Spleen (tissue), 11 donors: ENCODE results near the gene OXGR1. TPM values are rescaled to one million over a fixed set of nuclear protein-coding genes. Genes with fewer than 3 reads are reported as not detected.

Experiments
- DNase-seq: peaks from one replicate; pipeline ENCODE4 v3.0.0-alpha.2; 2020
- H3K27ac ChIP-seq, 8 donors: fragments of 200-600 bp; sonication (generic) in 7 of 8; 1 replicate in 4 of 8; 2 replicates in 4 of 8; pipeline versions ENCODE4 v1.5.0 to v1.8.0; 2016 to 2021; ENCODE audit warnings: inconsistent platforms in 4 of 8, mild to moderate bottlenecking in 4 of 8, moderate library complexity in 1 of 8
- H3K27me3 ChIP-seq, 7 donors: fragments of 200-600 bp; sonication (generic) in 6 of 7; replicated peaks in 1 of 7; 1 replicate in 4 of 7; 2 replicates in 3 of 7; pipeline versions ENCODE4 v1.5.0 to v1.8.0; 2016 to 2021; ENCODE audit warnings: inconsistent platforms in 3 of 7, mild to moderate bottlenecking in 1 of 7
- H3K36me3 ChIP-seq, 6 donors: fragments of 200-600 bp; sonication (generic) in 5 of 6; 1 replicate in 4 of 6; 2 replicates in 2 of 6; pipeline versions ENCODE4 v1.5.0 to v1.8.0; 2016 to 2021; ENCODE audit warnings: inconsistent platforms in 2 of 6
- H3K4me1 ChIP-seq, 6 donors: fragments of 200-600 bp; sonication (generic) in 5 of 6; 1 replicate in 3 of 6; 2 replicates in 3 of 6; pipeline versions ENCODE4 v1.5.0 to v1.8.0; 2016 to 2021; ENCODE audit warnings: inconsistent platforms in 3 of 6
- H3K4me3 ChIP-seq, 8 donors: fragments of 200-600 bp; sonication (generic) in 7 of 8; 1 replicate in 4 of 8; 2 replicates in 4 of 8; pipeline versions ENCODE4 v1.5.0 to v1.8.0; 2016 to 2021; ENCODE audit warnings: inconsistent platforms in 4 of 8, mild to moderate bottlenecking in 4 of 8, moderate library complexity in 2 of 8
- H3K9me3 ChIP-seq, 8 donors: fragments of 200-600 bp; sonication (generic) in 7 of 8; 1 replicate in 4 of 8; 2 replicates in 4 of 8; pipeline versions ENCODE4 v1.5.0 to v1.8.0; 2016 to 2021; ENCODE audit warnings: inconsistent platforms in 4 of 8
- CTCF ChIP-seq, 11 experiments: fragments of 200-600 bp in 7 of 11; fragments of 450-650 bp in 4 of 11; sonication (generic) in 4 of 11; IDR thresholded peaks in 8 of 11; conservative IDR thresholded peaks in 3 of 11; 1 replicate in 7 of 11; 2 replicates in 4 of 11; pipeline versions ENCODE4 v1.4.0 to v1.8.0; 2016 to 2021; ENCODE audit warnings: antibody characterized with exemption in 11 of 11, inconsistent platforms in 4 of 11, mild to moderate bottlenecking in 1 of 11
- POLR2A ChIP-seq, 3 donors: fragments of 450-650 bp; IDR thresholded peaks; one replicate each; pipeline ENCODE4 v1.5.1; 2017; ENCODE audit warnings: antibody characterized with exemption in 3 of 3, mild to moderate bottlenecking in 1 of 3
- POLR2AphosphoS5 ChIP-seq, 3 donors: sonication (generic); formaldehyde crosslinking; IDR thresholded peaks; one replicate each; pipeline ENCODE4 v1.5.1; 2017; ENCODE audit warnings: antibody characterized with exemption in 3 of 3
- WGBS, 5 donors: extraction: QIAGEN DNeasy Blood & Tissue Kit in 3 of 5; methylation state at CpG; one replicate each; pipeline versions ENCODE4 v1.1.5 to v1.1.7; 2013 to 2018; 5-methylcytosine and 5-hydroxymethylcytosine counted together
- intact Hi-C: fragments of 100-400 bp; cut with DNase I; formaldehyde crosslinking; loops from one replicate; pipeline ENCODE4 v1.15.0; 2023; ENCODE audit warnings: low total_unique reads
- polyA plus RNA-seq, 3 donors: library from polyadenylated mRNA; stranded (reverse); fragments of 200-250 nt; gene quantifications; one replicate each; pipeline ENCODE4 v1.2.1, GENCODE V29; 2013
- small RNA-seq, 4 donors: library from RNA; depleted of rRNA; stranded (forward); fragments of <200 nt; gene quantifications; one replicate each; pipeline ENCODE3, GENCODE V24; 2016
- total RNA-seq, 7 donors: library from RNA; depleted of rRNA in 3 of 7; stranded (reverse); fragments of >200 nt in 3 of 7; fragmentation: NEBNext Ultra II Directional in 4 of 7; extraction: Animal tissue kit (Norgen Biotek cat#: 25700) in 4 of 7; gene quantifications; one replicate each; pipeline versions ENCODE4 v1.1.0 to v1.2.1, GENCODE V29; 2016 to 2021
- donor health status: healthy with polysubstance abuse.
- donor health status: DM: no; HTN: no; CAD: no; lungs with moderate emphysema.
- donor health status: DM: no; HTN: no; CAD: no.
- donor health status: Bipolar disorder and iron deficiency.
- donor health status: healthy.
- donor health status: DM: no; HTN: no; CAD: no.
- donor health status: DM: yes; HTN: yes; CAD: no.

Gene OXGR1
- total and polyA plus RNA-seq, 10 donors: 0.03 to 0.85 (median 0.32) TPM; not detected in 3

GRCh38 chr13:96940961-96941360, 53.3 kb downstream of the OXGR1 start:
- Histone ChIP-seq H3K27ac (no peak overlapping the region), H3K9me3 (no peaks in the 10 kb centered on the region), H3K27me3 (no peaks in the 10 kb centered on the region), H3K4me3 (no peak overlapping the region), H3K36me3 (no peaks in the 10 kb centered on the region), H3K4me1 (no peaks in the 10 kb centered on the region)
- intact Hi-C loops: no loop called here
- 62 to 96% (median 81%) methylated on average over 1 of the region's 1 CpG for WGBS, 5 donors
- TF ChIP-seq POLR2A (IDR thresholded peaks at IDR 0.05) (no peak), POLR2AphosphoS5 (IDR thresholded peaks at IDR 0.05) (no peak), CTCF (IDR thresholded peaks at IDR 0.05 in 8 of 11, conservative IDR thresholded peaks at IDR 0.05 in 3 of 11) (no peak)
- DNase-seq: no peak

GRCh38 chr13:96935901-96936300, 58.4 kb downstream of the OXGR1 start:
- DNase-seq: no peak
- Histone ChIP-seq H3K27me3 (no peaks in the 10 kb centered on the region), H3K9me3 (no peaks in the 10 kb centered on the region), H3K27ac (no peak overlapping the region), H3K36me3 (no peaks in the 10 kb centered on the region), H3K4me1 (no peaks in the 10 kb centered on the region), H3K4me3 (no peak overlapping the region)
- intact Hi-C loops: no loop called here
- 56 to 87% (median 78%) methylated on average over 3 of the region's 3 CpGs for WGBS, 5 donors
- TF ChIP-seq CTCF (IDR thresholded peaks at IDR 0.05 in 8 of 11, conservative IDR thresholded peaks at IDR 0.05 in 3 of 11): no peak
- no peak for TF ChIP-seq POLR2A (IDR thresholded peaks at IDR 0.05)
- TF ChIP-seq POLR2AphosphoS5 (IDR thresholded peaks at IDR 0.05): no peak

Small RNA genes lying within 50 kb of the gene (small RNA-seq; reads per million reads assigned to genes)
- gene RN7SKP7: 0 reads per million in 4 donors

Other genes starting within 250 kb of the OXGR1 start
- gene MBNL2, start 227.9 kb upstream of the OXGR1 start, total RNA-seq: 10 to 100 TPM; 28.2 to 56.3 (median 40.4) TPM
- 1 to 10 TPM; 7.0 to 7.7 (median 7.4) TPM for gene MBNL2, start 227.9 kb upstream of the OXGR1 start, polyA plus RNA-seq